ACC112 (cell line): ENCODE results near the gene EMC10.
A peak's percentile ranks its signal among the peaks of the same experiment; 100 is the strongest.

Source experiments
- H2AFZ ChIP-seq: fragments of 200-600 bp; sonication (generic); one replicate; pipeline ENCODE4 v1.6.0; 2017; ENCODE audit warnings: antibody characterized with exemption, low read length; ENCODE audit not compliant: unreplicated experiment
- H3K27ac ChIP-seq: fragments of 200-600 bp; sonication (generic); 2 replicates; pipeline ENCODE4 v1.5.1; 2014; ENCODE audit warnings: low read depth, mild to moderate bottlenecking, antibody characterized with exemption, low read length, moderate library complexity
- H3K27me3 ChIP-seq: fragments of 200-600 bp; sonication (generic); 2 replicates; pipeline ENCODE4 v1.6.1; 2014; ENCODE audit warnings: mild to moderate bottlenecking, antibody characterized with exemption, low read length, moderate library complexity, mixed read lengths; ENCODE audit not compliant: insufficient read depth
- H3K36me3 ChIP-seq: fragments of 200-600 bp; sonication (generic); 2 replicates; pipeline ENCODE4 v1.6.1; 2016; ENCODE audit warnings: mild to moderate bottlenecking, antibody characterized with exemption, low read length, moderate library complexity, mixed read lengths; ENCODE audit not compliant: insufficient read depth
- H3K4me1 ChIP-seq: fragments of 200-600 bp; sonication (generic); one replicate; pipeline ENCODE4 v1.6.1; 2016; ENCODE audit warnings: low read length, mixed read lengths; ENCODE audit not compliant: insufficient read depth, unreplicated experiment, control insufficient read depth
- H3K4me3 ChIP-seq: fragments of 200-600 bp; sonication (generic); 2 replicates; pipeline ENCODE4 v1.5.1; 2014; ENCODE audit warnings: mild to moderate bottlenecking, low read depth, low read length
- H3K79me2 ChIP-seq: fragments of 200-600 bp; sonication (generic); one replicate; pipeline ENCODE4 v1.6.0; 2016; ENCODE audit warnings: low read length; ENCODE audit not compliant: control insufficient read depth, unreplicated experiment, insufficient read depth

EMC10 gene

GRCh38 chr19:50500060-50500752 lies 23.9 kb downstream of the EMC10 start:
- Histone ChIP-seq H3K27me3 (peaks cover 3% of the 10 kb centered on the region; the same call in 1 of the 2 replicates), H3K79me2 (no peaks in the 10 kb centered on the region), H3K4me1 (no peaks in the 10 kb centered on the region), H2AFZ (no peak overlapping the region), H3K27ac (no peak overlapping the region), H3K4me3 (no peak overlapping the region), H3K36me3 (no peaks in the 10 kb centered on the region)

GRCh38 chr19:50500753-50501151 lies 24.4 kb downstream of the EMC10 start:
- no peak overlapping the region for H3K27ac ChIP-seq
- no peaks in the 10 kb centered on the region for H3K4me1 ChIP-seq
- no peak overlapping the region for H2AFZ ChIP-seq
- H3K27me3 ChIP-seq: peaks cover 3% of the 10 kb centered on the region; the same call in 1 of the 2 replicates
- no peak overlapping the region for H3K4me3 ChIP-seq
- no peaks in the 10 kb centered on the region for H3K36me3 ChIP-seq
- no peaks in the 10 kb centered on the region for H3K79me2 ChIP-seq

- no peaks in the 10 kb centered on the region for H3K79me2 ChIP-seq
- no peak overlapping the region for H2AFZ ChIP-seq
- no peaks in the 10 kb centered on the region for H3K36me3 ChIP-seq
- H3K4me3 ChIP-seq: no peak overlapping the region
- no peak overlapping the region for H3K27ac ChIP-seq
- H3K27me3 ChIP-seq: peaks cover 3% of the 10 kb centered on the region; the same call in 1 of the 2 replicates
- no peaks in the 10 kb centered on the region for H3K4me1 ChIP-seq
Measured at GRCh38 chr19:50501186-50501567, 24.9 kb downstream of the EMC10 start.

- Histone ChIP-seq H3K4me3 (no peak overlapping the region), H3K4me1 (no peaks in the 10 kb centered on the region), H3K36me3 (no peaks in the 10 kb centered on the region), H3K27ac (no peak overlapping the region), H3K27me3 (peaks cover 3% of the 10 kb centered on the region; the same call in 1 of the 2 replicates), H2AFZ (no peak overlapping the region), H3K79me2 (no peaks in the 10 kb centered on the region)
Measured at GRCh38 chr19:50501568-50502475, 25.5 kb downstream of the EMC10 start.

GRCh38 chr19:50505856-50506611 lies 29.7 kb downstream of the EMC10 start:
- H3K79me2 ChIP-seq: peaks cover 6% of the 10 kb centered on the region
- no peak overlapping the region for H3K27ac ChIP-seq
- no peaks in the 10 kb centered on the region for H3K4me1 ChIP-seq
- H3K36me3 ChIP-seq: no peaks in the 10 kb centered on the region
- no peaks in the 10 kb centered on the region for H3K27me3 ChIP-seq
- H2AFZ ChIP-seq: no peak overlapping the region
- H3K4me3 ChIP-seq: no peak overlapping the region

GRCh38 chr19:50506700-50507099 lies 30.4 kb downstream of the EMC10 start:
- H3K36me3 ChIP-seq: no peaks in the 10 kb centered on the region
- no peaks in the 10 kb centered on the region for H3K4me1 ChIP-seq
- peaks cover 6% of the 10 kb centered on the region for H3K79me2 ChIP-seq
- H2AFZ ChIP-seq: no peak overlapping the region
- H3K4me3 ChIP-seq: no peak overlapping the region
- H3K27me3 ChIP-seq: no peaks in the 10 kb centered on the region
- no peak overlapping the region for H3K27ac ChIP-seq

GRCh38 chr19:50507376-50507775 lies 31.1 kb downstream of the EMC10 start:
- Histone ChIP-seq H3K27me3 (no peaks in the 10 kb centered on the region), H3K79me2 (peaks cover 9% of the 10 kb centered on the region), H3K4me3 (no peak overlapping the region), H3K27ac (no peak overlapping the region), H3K36me3 (no peaks in the 10 kb centered on the region), H3K4me1 (no peaks in the 10 kb centered on the region), H2AFZ (no peak overlapping the region)

- no peaks in the 10 kb centered on the region for H3K36me3 ChIP-seq
- no peaks in the 10 kb centered on the region for H3K4me1 ChIP-seq
- H3K27me3 ChIP-seq: no peaks in the 10 kb centered on the region
- H3K27ac ChIP-seq: no peak overlapping the region
- H2AFZ ChIP-seq: no peak overlapping the region
- H3K79me2 ChIP-seq: peaks cover 9% of the 10 kb centered on the region
- no peak overlapping the region for H3K4me3 ChIP-seq
Measured at GRCh38 chr19:50508843-50509190, 32.5 kb downstream of the EMC10 start.

GRCh38 chr19:50509366-50509765 lies 33.1 kb downstream of the EMC10 start:
- Histone ChIP-seq H3K27ac (no peak overlapping the region), H3K27me3 (no peaks in the 10 kb centered on the region), H2AFZ (no peak overlapping the region)

GRCh38 chr19:50510121-50510670 lies 33.9 kb downstream of the EMC10 start:
- peak overlapping the region; percentile 69 for H2AFZ ChIP-seq
- H3K27me3 ChIP-seq: no peaks in the 10 kb centered on the region
- H3K4me3 ChIP-seq: peak overlapping the region; percentile 96
- H3K36me3 ChIP-seq: no peaks in the 10 kb centered on the region
- peaks cover 9% of the 10 kb centered on the region for H3K79me2 ChIP-seq
- H3K4me1 ChIP-seq: no peaks in the 10 kb centered on the region
- no peak overlapping the region for H3K27ac ChIP-seq

More at GRCh38 chr19:50509366-50509765, 33.1 kb downstream of the EMC10 start:
- no peaks in the 10 kb centered on the region for H3K36me3 ChIP-seq
- peaks cover 9% of the 10 kb centered on the region for H3K79me2 ChIP-seq
- no peak overlapping the region for H3K4me3 ChIP-seq
- H3K4me1 ChIP-seq: no peaks in the 10 kb centered on the region
